Globus pallidus (tissue), 1 donor: ENCODE results near the gene DYNC1H1.

Experiments used
- DNase-seq: peaks from one replicate; pipeline ENCODE4 v3.0.0-alpha.2; 2015; ENCODE audit warnings: low spot score

Gene DYNC1H1

GRCh38 chr14:101944451-101944850, 19.9 kb upstream of the DYNC1H1 start:
- no peak for DNase-seq

GRCh38 chr14:101945171-101945570, 19.2 kb upstream of the DYNC1H1 start:
- DNase-seq, result no peak

DNA sequence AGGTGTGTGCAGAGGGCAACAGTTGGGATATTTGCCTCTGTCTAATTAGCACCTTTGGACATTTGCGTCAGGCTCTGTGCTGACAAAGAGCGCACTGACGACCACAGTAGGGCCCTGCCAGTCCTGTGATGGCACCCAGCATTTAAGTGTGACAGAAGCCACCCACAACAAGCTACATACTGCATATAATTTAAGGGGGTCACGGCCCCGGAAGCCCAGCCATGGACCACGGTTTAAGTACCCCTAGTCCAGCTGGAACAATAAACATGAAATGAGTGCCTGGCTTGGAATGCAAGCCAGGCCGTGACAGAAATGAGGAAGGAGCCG, 16.8 kb upstream of the DYNC1H1 start:
- DNase-seq, result no peak

GRCh38 chr14:101947904-101948665, 16.3 kb upstream of the DYNC1H1 start:
- DNase-seq, result peak; percentile 99

DNA sequence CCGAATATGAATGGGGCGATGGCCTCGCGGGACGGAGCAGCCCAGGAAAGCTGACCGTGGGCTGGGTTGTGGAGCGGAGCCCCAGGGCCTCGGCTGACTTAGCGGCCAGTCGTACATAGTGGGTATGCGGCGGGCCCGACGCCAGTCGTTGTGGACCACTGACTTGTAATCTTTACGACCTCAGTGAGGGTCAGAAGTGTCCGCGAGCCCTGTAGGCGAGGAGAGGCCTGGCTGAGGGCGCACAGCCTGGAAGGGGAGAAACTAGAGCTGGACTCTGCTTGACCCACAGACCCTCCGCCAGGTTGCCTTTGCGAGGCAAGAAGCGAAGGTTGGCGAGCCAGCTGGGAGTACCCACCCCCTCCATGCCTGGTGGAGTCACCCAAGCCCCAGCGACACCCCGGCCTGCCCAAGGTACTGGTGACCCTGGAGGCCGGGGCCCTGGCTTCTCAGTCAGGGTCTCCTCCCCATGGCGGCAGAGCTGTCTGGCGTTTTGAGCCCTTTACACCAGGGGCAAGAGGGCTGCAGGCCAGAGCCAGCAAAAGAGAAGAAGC, 15.6 kb upstream of the DYNC1H1 start:
- no peak for DNase-seq

GRCh38 chr14:101950100-101950499, 14.3 kb upstream of the DYNC1H1 start:
- DNase-seq, result no peak

GRCh38 chr14:101950516-101951215, 13.7 kb upstream of the DYNC1H1 start:
- DNase-seq, result no peak

- no peak for DNase-seq
Measured at GRCh38 chr14:101953151-101953550, 11.2 kb upstream of the DYNC1H1 start.

GRCh38 chr14:101954501-101954900, 9.9 kb upstream of the DYNC1H1 start:
- no peak for DNase-seq

- DNase-seq, result no peak
Measured at GRCh38 chr14:101955695-101956161, 8.6 kb upstream of the DYNC1H1 start.

DNA sequence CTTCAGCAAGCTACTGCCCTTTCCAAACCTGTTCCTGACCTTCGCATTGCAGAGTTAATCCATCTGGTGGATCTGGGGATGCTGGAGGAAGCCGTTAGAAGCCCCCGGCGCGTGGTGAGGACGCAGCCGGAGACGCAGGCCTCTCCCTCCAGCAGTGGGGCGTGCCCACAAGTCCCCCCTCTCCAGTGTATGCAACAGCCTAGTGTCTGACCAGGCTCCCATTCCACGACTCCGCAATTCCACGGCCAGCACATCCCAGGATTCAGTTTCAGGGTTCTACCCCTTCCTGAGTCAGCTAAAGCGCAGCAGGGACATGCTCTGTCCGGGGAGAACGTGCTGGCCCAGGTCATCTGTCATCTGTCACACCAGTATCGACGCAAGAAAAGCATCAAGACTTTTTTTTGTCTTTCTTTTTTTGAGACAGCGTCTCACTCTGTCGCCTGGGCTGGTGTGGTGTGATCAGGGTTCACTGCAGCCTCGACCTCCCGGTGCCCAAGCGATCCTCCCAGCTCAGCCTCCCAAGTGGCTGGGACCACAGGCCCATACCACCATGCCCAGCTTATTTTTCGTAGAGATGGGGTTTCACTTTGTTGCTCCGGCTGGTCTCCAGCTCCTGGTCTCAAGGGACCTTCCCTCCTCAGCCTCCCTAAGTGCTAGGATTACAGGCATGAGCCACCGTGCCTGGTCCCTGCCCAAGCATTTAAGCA, 8.0 kb upstream of the DYNC1H1 start:
- no peak for DNase-seq

DNA sequence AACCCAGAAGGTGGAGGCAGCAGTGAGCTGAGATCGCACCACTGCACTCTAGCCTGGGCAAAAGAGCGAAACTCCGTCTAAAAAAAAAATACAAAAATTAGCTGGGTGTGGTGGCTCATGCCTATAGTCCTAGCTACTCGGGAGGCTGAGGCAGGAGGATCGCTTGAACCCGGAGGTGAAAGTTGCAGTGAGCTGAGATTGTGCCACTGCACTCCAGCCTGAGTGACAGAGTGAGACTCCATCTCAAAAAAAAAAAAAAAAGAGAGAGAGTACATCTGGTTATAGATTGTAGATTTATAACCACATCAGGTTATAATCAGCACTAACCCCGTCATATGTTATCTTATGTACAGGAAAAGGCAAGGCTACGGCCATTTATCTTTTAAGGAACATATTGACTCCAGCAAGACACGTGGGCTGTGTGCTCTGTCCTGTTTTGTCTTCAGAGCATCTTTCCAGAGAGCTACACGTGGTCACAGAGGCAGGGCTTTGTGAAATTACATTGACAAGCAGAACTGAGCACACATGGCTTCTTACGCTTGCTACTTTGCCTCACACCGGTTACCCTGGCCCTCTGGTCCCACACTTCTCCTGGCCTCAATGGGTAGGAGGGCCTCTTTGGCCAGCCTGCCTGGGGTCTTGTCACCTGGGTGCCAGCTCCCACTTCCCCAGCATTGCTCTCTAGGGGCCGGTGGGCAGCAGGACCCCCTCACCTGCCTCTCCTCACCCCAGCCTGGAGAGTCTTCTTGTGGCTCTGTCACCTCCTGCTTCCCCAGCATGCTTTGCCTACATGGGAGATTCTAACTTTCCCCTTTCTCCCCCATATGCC, 6.8 kb upstream of the DYNC1H1 start:
- DNase-seq, result no peak

GRCh38 chr14:101958418-101959180, 5.8 kb upstream of the DYNC1H1 start:
- no peak for DNase-seq

- no peak for DNase-seq
Measured at GRCh38 chr14:101959277-101959676, 5.1 kb upstream of the DYNC1H1 start.

DNA sequence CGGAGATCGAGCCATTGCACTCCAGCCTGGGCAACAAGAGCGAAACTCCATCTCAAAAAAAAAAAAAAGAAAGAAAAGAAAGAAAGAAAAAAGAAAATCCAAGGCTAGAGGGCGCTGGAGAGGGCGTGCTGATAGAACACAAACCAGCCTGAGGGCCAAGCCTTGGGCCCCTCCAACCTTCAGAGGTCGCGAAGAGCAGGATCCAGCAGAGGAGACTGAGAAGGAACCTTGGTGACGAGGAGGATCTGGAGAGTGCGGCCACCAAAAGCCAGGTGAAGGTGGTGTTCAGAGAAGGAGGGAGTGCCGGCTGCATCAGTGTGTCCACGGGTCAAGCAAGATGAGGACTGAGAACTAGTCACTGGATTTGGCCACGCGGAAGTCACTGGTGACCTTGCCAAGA, 4.1 kb upstream of the DYNC1H1 start:
- DNase-seq, result no peak

DNA sequence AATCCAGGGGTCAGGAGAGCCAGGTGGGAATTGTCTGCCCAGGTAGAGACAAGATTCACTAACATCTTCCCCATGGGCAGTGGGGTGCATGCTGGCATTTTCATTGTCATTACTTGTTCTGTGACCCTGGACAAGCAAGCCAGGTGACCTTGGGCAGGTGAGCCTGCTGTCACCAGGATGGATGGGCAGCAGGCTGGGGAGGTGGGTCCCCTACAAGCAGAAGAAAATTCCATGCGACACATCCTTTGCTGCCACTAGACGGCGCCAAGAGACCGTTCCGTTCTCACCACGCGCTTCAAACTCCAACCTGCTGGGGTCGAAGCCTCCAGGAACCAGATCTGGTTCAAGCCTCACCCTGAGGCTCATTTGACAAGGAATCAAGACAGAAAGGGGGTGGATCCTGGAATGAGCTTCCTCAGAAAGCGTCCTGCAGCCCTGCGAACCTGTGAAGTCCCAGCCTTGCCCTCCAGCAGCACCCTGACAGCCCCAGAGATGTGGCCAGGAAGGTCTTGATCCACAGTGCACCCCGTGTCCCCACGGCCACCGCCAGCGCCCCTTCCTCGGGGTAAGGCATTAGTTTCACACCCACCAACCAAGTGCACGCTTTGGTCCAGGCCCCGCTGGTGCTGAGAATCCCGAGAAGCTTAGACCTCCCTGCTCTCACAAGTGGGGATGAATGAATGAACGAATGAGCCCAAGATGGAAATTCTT, 3.2 kb upstream of the DYNC1H1 start:
- DNase-seq, result peak; percentile 62

- no peak for DNase-seq
Measured at GRCh38 chr14:101961746-101962502, 2.4 kb upstream of the DYNC1H1 start.

- peak; percentile 46 for DNase-seq
Measured at GRCh38 chr14:101962503-101962874, 1.9 kb upstream of the DYNC1H1 start.

GRCh38 chr14:101963052-101963451, 1.3 kb upstream of the DYNC1H1 start:
- DNase-seq, result no peak
